ENCODE measurements around the gene WIPF2. TPM values are rescaled to one million over a fixed set of nuclear protein-coding genes. Genes with fewer than 3 reads are reported as not detected.
"Not testable (repeated sequence)": the region's sequence is repeated elsewhere in the genome, so short reads cannot be mapped to it uniquely, and the experiment has no call there.

The WIPF2 gene
- polyA plus RNA-seq, 3 donors from 2014 or later = 4.0 to 14.2 (median 5.2) TPM

- not testable (repeated sequence) for H3K4me1 Mint-ChIP-seq; H3K36me3 Mint-ChIP-seq; H3K4me3 Mint-ChIP-seq; H3K27me3 Mint-ChIP-seq (ENCODE audit: low read depth in 3 of 3); H3K9me3 Mint-ChIP-seq; DNase-seq; H3K27ac Mint-ChIP-seq
These were observed 12.9 kb upstream of the WIPF2 start for GRCh38 chr17:40206193-40206592.

DNA sequence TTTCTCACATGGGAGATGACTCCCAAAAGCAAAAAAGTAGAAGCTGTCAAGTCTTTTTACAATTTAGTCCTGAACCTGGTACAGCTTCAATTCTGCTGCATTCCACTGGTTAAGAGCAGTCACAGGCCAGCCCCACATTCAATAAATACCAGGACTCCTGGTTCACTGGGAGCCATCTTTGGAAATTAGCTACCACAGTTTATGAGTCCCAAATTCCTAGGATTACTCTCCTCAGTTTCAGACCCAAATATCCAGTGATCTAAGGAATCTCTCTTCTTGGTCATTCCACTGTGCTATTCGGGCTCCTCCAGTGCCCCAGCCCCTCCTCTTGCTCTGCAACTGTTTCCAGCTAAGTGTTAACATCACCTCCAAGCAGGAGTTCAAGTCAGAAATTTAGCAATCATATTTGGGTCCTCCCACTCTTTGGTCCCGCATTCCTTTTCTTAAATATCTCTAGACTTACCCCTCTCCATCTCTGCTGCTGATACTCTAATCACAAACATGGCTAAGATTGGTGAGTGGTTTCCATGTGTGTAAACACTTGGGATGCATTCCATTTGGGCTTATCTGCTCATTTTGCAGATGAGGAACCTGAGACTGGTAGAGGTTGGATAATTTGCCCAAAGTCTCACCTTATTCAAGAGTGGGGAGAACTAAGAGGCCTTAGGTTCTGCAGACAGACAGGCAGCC, 9.6 kb upstream of the WIPF2 start:
- no peak overlapping the region for H3K27ac Mint-ChIP-seq
- DNase-seq = no peak
- peaks cover 0 to 5% (median 4%) of the 10 kb centered on the region in 3 donors for H3K27me3 Mint-ChIP-seq (ENCODE audit: low read depth in 3 of 3)
- no peaks in the 10 kb centered on the region for H3K9me3 Mint-ChIP-seq
- H3K36me3 Mint-ChIP-seq = no peaks in the 10 kb centered on the region
- H3K4me1 Mint-ChIP-seq = no peaks in the 10 kb centered on the region
- H3K4me3 Mint-ChIP-seq = no peak overlapping the region

- H3K9me3 Mint-ChIP-seq; H3K27me3 Mint-ChIP-seq (ENCODE audit: low read depth in 3 of 3); H3K4me3 Mint-ChIP-seq; H3K27ac Mint-ChIP-seq; H3K36me3 Mint-ChIP-seq; H3K4me1 Mint-ChIP-seq; DNase-seq: not testable (repeated sequence)
These were observed 5.2 kb upstream of the WIPF2 start for GRCh38 chr17:40213914-40214313.

DNA sequence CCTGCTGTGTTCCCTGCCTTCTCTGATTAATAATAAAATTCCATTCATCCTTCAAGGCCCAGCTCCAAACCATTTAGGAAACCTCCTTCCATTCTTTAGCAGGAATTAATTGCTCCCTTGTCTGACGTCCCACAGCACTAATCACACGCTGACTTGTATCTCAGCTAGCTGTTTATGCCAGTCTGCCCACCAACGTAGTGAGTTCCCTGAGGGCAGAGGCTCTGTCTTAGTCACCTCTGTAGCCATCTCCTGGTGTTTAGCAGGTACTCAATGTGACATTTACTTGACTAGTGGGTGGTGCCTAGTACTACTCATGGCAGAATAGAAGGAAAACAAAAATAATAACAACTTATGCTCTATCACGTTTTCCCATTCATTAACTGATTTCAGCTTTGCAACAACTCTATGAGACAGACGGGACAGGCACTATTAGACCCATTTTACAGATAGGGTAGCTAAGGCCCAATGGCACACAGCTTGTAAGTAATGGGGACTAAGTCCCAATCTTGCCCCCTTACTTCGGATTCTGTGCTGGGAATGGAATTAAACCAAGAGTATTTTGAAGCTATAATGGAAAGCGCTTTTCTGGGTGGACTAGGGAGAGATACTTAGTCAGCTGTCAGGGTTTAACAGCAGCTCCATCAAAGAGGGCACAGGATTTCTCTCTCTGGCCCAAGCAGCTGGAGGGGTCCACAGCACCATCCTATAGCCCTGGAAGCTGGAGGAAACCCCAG, 931 bp upstream of the WIPF2 start:
- Mint-ChIP-seq H3K4me1 (peaks cover 26 to 37% of the 10 kb centered on the region in 2 donors), H3K4me3 (peak overlapping the region; percentile 87 to 99 (median 94)), H3K27ac (peak overlapping the region; percentile 98 to 100 (median 100)), H3K9me3 (no peaks in the 10 kb centered on the region), H3K36me3 (no peaks in the 10 kb centered on the region), H3K27me3 (ENCODE audit: low read depth in 3 of 3) (peaks cover 3 to 10% (median 6%) of the 10 kb centered on the region in 3 donors)
- DNase-seq = no peak

GRCh38 chr17:40219594-40220338, 662 bp downstream of the WIPF2 start:
- Mint-ChIP-seq H3K27me3 (ENCODE audit: low read depth in 3 of 3) (peaks cover 3 to 10% (median 6%) of the 10 kb centered on the region in 3 donors), H3K4me1 (peaks cover 34 to 53% of the 10 kb centered on the region in 2 donors), H3K36me3 (no peaks in the 10 kb centered on the region), H3K9me3 (no peaks in the 10 kb centered on the region), H3K27ac (peak overlapping the region; percentile 81 to 100 (median 94)), H3K4me3 (peak overlapping the region; percentile 87 to 99 (median 94))
- peak in 2 of 3 donors; percentile 10 to 19 for DNase-seq

DNA sequence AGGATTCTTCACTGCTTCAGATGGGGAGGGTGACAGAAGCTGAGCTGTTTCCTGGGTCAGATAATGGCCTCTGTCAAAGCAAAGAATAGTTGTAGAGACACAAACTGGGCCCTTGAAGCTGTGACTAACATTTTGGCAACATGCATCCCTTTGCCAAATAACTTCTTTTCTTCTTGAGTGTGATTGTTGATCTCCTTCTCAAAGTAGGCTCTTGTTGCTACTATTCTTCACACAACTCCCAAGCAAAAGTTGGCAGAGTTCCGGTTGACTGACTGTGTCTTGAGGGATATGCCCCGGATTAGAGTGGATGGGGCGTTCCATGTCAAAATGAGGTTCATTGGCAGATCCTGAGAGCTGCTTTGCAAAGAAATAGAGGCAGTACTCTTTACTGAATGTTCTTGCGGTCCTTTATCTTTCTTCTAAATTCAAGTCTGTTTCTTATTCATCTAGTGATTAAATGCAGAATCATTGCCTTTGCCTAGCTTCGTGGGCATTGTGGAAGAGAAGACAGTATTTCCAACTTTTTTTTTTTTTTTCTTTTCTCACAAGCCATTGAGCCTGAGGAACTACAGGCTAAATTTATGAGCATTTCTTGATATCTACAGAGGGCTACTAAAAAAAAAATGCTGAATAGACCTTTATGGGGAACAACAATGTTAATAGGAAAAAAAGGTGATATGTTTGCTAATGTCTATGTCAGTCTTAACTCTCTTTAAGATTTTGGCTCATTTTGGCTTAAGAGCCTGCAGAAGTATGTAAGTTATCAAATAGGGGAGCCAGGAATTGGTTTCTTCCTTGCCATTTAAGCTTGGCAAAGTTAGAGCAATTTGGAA, 5.8 kb downstream of the WIPF2 start:
- Mint-ChIP-seq H3K4me1 (peaks cover 34 to 58% of the 10 kb centered on the region in 2 donors), H3K27me3 (ENCODE audit: low read depth in 3 of 3) (peaks cover 0 to 2% (median 2%) of the 10 kb centered on the region in 3 donors), H3K36me3 (no peaks in the 10 kb centered on the region), H3K9me3 (no peaks in the 10 kb centered on the region), H3K4me3 (no peak overlapping the region), H3K27ac (peak overlapping the region in 5 of 6 donors; percentile 35 to 72 (median 43))
- no peak for DNase-seq

DNA sequence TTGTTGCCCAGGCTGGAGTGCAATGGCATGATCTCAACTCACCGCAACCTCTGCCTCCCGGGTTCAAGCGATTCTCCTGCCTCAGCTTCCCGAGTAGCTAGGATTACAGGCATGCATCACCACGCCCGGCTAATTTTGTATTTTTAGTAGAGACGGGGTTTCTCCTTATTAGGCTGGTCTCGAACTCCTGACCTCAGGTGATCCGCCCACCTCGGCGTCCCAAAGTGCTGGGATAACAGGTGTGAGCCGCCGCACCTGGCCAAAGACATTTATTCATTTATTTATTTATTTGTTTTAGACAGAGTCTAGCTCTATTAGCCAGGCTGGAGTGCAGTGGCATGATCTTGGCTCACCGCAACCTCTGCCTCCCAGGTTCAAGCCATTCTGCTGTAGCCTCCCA, 10.0 kb downstream of the WIPF2 start:
- not testable (repeated sequence) for H3K9me3 Mint-ChIP-seq; DNase-seq; H3K27me3 Mint-ChIP-seq (ENCODE audit: low read depth in 3 of 3); H3K27ac Mint-ChIP-seq; H3K36me3 Mint-ChIP-seq; H3K4me3 Mint-ChIP-seq
- H3K4me1 Mint-ChIP-seq = peaks cover 25 to 46% of the 10 kb centered on the region in 2 donors

GRCh38 chr17:40230670-40231069, 11.6 kb downstream of the WIPF2 start:
- Mint-ChIP-seq H3K4me1 (peaks cover 13 to 37% of the 10 kb centered on the region in 2 donors), H3K9me3 (no peaks in the 10 kb centered on the region), H3K4me3 (no peak overlapping the region), H3K27me3 (ENCODE audit: low read depth in 3 of 3) (peaks cover 0 to 2% (median 2%) of the 10 kb centered on the region in 3 donors), H3K36me3 (peaks cover 4 to 16% (median 5%) of the 10 kb centered on the region in 3 donors), H3K27ac (peak overlapping the region in 1 of 6 donors; percentile 7)
- no peak for DNase-seq

GRCh38 chr17:40231928-40232327, 12.8 kb downstream of the WIPF2 start:
- Mint-ChIP-seq H3K36me3 (peaks cover 4 to 16% (median 7%) of the 10 kb centered on the region in 3 donors), H3K4me1 (peaks cover 13 to 36% of the 10 kb centered on the region in 2 donors)
- H3K4me3 Mint-ChIP-seq; DNase-seq; H3K27me3 Mint-ChIP-seq (ENCODE audit: low read depth in 3 of 3); H3K9me3 Mint-ChIP-seq; H3K27ac Mint-ChIP-seq: not testable (repeated sequence)

- Mint-ChIP-seq H3K27ac (peak overlapping the region in 3 of 6 donors; percentile 42 to 74 (median 65)), H3K9me3 (no peaks in the 10 kb centered on the region), H3K4me1 (peaks cover 41 to 52% of the 10 kb centered on the region in 2 donors), H3K4me3 (peak overlapping the region in 1 of 5 donors; percentile 2), H3K36me3 (peaks cover 0 to 3% (median 0%) of the 10 kb centered on the region in 3 donors), H3K27me3 (ENCODE audit: low read depth in 3 of 3) (no peaks in the 10 kb centered on the region)
- DNase-seq = no peak
These were observed 22.2 kb downstream of the WIPF2 start for GRCh38 chr17:40241252-40241834.

DNA sequence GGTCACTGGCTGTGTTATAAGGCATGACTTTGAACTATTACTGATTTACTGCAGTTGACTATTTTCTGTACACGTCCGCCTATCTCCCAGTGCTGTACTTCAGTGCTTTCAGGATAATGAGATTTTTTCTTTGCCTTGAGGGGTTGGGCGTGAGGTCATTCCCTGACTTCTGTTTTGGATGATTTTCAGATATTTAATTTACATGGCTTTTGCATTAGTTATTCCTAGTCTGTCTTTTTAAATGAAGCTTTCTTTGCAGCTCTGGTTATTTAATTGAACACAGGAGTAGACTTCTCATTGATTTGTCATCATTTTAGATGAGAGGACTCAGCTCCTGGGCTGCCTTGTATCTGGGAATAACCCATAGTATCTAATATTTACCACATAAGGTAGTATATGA, 23.7 kb downstream of the WIPF2 start:
- Mint-ChIP-seq H3K27ac (peak overlapping the region in 2 of 6 donors; percentile 4 to 46), H3K4me1 (peaks cover 39 to 55% of the 10 kb centered on the region in 2 donors), H3K9me3 (no peaks in the 10 kb centered on the region)

DNA sequence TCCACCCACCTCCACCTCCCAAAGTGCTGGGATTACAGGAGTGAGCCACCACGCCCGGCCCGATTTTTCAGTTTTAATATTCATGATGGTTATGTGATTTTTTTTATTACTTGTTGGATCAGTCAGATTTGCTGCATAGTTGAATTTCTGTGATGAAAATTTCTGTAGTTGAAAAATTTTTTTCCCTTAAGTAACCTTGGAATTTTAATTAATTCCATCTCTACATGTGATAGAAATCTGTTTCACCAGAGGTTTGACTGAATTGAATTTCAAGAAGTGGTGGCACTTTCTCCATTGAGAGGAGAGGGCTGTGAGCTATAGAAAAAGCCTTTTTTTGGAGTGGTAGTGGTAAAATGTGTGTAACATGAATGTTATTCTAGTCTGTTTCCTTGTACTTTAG, 24.7 kb downstream of the WIPF2 start:
- peaks cover 43 to 65% of the 10 kb centered on the region in 2 donors for H3K4me1 Mint-ChIP-seq

More for the DNA sequence above, 23.7 kb downstream of the WIPF2 start:
- no peaks in the 10 kb centered on the region for H3K27me3 Mint-ChIP-seq (ENCODE audit: low read depth in 3 of 3)
- H3K4me3 Mint-ChIP-seq = no peak overlapping the region
- H3K36me3 Mint-ChIP-seq = no peaks in the 10 kb centered on the region
- no peak for DNase-seq

DNA sequence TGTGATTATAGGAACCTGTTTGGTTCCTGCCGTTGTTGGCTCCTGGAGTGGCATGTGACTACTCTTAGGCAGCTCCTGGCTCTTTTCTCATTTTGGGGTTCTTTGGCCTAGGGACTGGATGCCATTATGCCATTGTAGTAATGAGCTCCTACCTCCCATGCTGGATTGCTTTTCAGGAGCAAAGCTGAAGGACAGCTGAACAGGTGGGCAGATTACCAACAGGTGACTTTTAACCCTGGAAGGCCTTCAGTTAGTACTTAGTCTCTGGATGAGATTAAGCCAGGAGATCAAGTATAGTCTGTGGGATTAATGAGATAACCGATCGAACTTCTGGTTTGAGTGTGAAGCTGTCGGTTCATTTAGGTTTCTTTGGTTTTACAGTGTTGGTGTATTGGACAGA, 25.2 kb downstream of the WIPF2 start:
- Mint-ChIP-seq H3K36me3 (no peaks in the 10 kb centered on the region), H3K4me1 (peaks cover 47 to 70% of the 10 kb centered on the region in 2 donors), H3K27me3 (ENCODE audit: low read depth in 3 of 3) (no peaks in the 10 kb centered on the region), H3K27ac (peak overlapping the region in 3 of 6 donors; percentile 5 to 64 (median 33)), H3K9me3 (no peaks in the 10 kb centered on the region), H3K4me3 (no peak overlapping the region)
- DNase-seq = no peak

More for the DNA sequence above, 24.7 kb downstream of the WIPF2 start:
- Mint-ChIP-seq H3K36me3 (no peaks in the 10 kb centered on the region), H3K27ac (peak overlapping the region in 2 of 6 donors; percentile 12 to 49), H3K4me3 (no peak overlapping the region), H3K27me3 (ENCODE audit: low read depth in 3 of 3) (no peaks in the 10 kb centered on the region), H3K9me3 (no peaks in the 10 kb centered on the region)
- DNase-seq = no peak
